ENCODE measurements around the gene LRRTM4.

GRCh38 chr2:77086051-77086450 is 436.1 kb downstream of the LRRTM4 start:
- TF ChIP-seq CTCF (conservative IDR thresholded peaks at IDR 0.05; ENCODE audit: low read depth, low read length) = no peak
- no peak for TF ChIP-seq EZH2 (IDR thresholded peaks at IDR 0.05; ENCODE audit: borderline replicate concordance, low read depth, low read length, poor library complexity, severe bottlenecking)

Data from A673 (cell line).